Activated CD4-positive, alpha-beta T cell treated with anti-CD3 and anti-CD28 coated beads, Interleukin-2, amount 10 ng/mL, durations not matched to agents 24 days and 14 days (primary cell): ENCODE data around the gene SRF. TPM values are rescaled to one million over a fixed set of nuclear protein-coding genes. Genes with fewer than 3 reads are reported as not detected.

Source experiments
- DNase-seq: peaks from one replicate; pipeline ENCODE4 v3.0.0; 2022
- H3K27ac Mint-ChIP-seq: one replicate; pipeline ENCODE4 v1.8.0; 2022; ENCODE audit warnings: mild to moderate bottlenecking, mixed read lengths
- H3K27me3 Mint-ChIP-seq: one replicate; pipeline ENCODE4 v1.8.0; 2022; ENCODE audit warnings: mixed read lengths
- H3K36me3 Mint-ChIP-seq: one replicate; pipeline ENCODE4 v1.8.0; 2022; ENCODE audit warnings: low read depth, mild to moderate bottlenecking, mixed read lengths
- H3K4me1 Mint-ChIP-seq: one replicate; pipeline ENCODE4 v1.8.0; 2021; ENCODE audit warnings: mixed read lengths
- H3K4me3 Mint-ChIP-seq: one replicate; pipeline ENCODE4 v1.8.0; 2022; ENCODE audit warnings: mild to moderate bottlenecking, moderate library complexity, mixed read lengths
- H3K9me3 Mint-ChIP-seq: one replicate; pipeline ENCODE4 v1.8.0; 2021; ENCODE audit warnings: mixed read lengths
- intact Hi-C: fragments of 100-400 bp; cut with micrococcal nuclease; formaldehyde crosslinking; loops from one replicate; pipeline ENCODE4 v1.15.1; 2023
- total RNA-seq: library from RNA; stranded (reverse); gene quantifications from 2 replicates; pipeline ENCODE4 v1.2.3, GENCODE V29; 2022

The SRF gene
- total RNA-seq, 1 donor from 2014 or later, result 54.3 TPM

DNA sequence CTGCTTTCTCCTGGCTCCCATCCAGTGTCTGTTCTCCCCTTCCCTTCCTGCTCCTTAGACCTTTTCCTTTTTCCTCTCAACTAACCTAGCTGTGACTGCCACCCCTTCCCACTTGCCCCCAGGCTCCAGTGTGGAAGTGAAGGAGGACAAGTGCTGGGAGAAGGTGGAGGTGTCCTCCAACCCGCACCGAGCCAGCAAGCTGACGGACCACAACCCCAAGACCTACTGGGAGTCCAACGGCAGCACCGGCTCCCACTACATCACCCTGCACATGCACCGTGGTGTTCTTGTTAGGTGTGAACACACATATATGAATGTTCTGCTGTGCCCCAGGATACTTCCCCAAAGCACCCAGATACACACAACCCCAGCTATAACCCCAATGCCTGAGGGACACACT is 29.5 kb downstream of the SRF start:
- H3K4me1 Mint-ChIP-seq, result no peaks in the 10 kb centered on the region
- H3K9me3 Mint-ChIP-seq, result no peaks in the 10 kb centered on the region
- H3K27ac Mint-ChIP-seq, result no peak overlapping the region
- H3K4me3 Mint-ChIP-seq, result no peak overlapping the region
- intact Hi-C loops, result no loop called here
- H3K27me3 Mint-ChIP-seq, result no peaks in the 10 kb centered on the region
- DNase-seq, result no peak
- peaks cover 40% of the 10 kb centered on the region for H3K36me3 Mint-ChIP-seq

DNA sequence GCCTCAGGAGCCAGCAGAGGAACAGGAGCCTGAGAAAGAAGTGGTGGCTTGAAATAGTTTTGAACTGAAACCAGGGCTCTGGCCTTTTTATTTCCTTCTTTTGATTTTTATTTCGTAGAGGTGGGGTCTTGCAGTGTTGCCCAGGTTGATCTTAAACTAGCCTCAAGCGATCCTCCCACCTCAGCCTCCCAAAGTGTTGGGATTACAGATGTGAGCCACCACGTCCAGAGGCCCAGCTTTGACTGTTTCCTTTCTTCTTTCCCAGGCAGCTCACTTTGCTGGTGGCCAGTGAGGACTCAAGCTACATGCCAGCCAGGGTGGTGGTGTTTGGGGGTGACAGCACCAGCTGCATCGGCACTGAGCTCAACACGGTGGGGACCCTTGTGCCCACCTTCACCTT is 31.4 kb downstream of the SRF start:
- H3K36me3 Mint-ChIP-seq, result peaks cover 42% of the 10 kb centered on the region
- intact Hi-C loops, result no loop called here
- no peak overlapping the region for H3K4me3 Mint-ChIP-seq
- no peak overlapping the region for H3K27ac Mint-ChIP-seq
- H3K4me1 Mint-ChIP-seq, result no peaks in the 10 kb centered on the region
- no peaks in the 10 kb centered on the region for H3K9me3 Mint-ChIP-seq
- no peak for DNase-seq
- no peaks in the 10 kb centered on the region for H3K27me3 Mint-ChIP-seq

DNA sequence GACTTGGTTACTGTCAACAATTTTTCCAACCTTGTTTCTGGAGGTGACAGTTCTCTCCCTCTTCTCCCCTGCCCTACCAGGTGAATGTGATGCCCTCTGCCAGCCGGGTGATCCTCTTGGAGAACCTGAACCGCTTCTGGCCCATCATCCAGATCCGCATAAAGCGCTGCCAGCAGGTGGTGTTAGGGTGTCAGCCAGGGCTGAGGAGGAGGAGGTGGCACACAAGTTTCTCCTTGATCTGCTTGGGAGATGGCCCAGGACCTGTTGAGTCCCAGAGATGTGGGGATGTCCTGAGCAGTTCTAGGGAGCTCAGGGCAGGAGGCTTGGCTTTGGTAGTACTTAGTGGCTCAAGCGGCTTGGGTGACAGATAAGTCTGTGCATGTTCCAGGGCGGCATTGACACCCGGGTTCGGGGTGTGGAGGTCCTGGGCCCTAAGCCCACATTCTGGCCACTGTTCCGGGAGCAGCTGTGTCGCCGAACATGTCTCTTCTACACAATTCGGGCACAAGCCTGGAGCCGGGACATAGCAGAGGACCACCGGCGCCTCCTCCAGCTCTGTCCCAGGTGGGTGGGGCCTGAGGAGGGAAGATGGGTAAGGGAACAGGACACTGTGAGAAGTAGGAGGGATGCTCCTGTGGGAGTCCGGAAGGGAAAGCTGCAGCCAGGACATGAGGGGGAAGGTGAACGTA is 32.1 kb downstream of the SRF start:
- H3K27ac Mint-ChIP-seq, result no peak overlapping the region
- no peaks in the 10 kb centered on the region for H3K27me3 Mint-ChIP-seq
- H3K9me3 Mint-ChIP-seq, result no peaks in the 10 kb centered on the region
- no peak for DNase-seq
- no peaks in the 10 kb centered on the region for H3K4me1 Mint-ChIP-seq
- H3K36me3 Mint-ChIP-seq, result peaks cover 45% of the 10 kb centered on the region
- intact Hi-C loops, result no loop called here
- no peak overlapping the region for H3K4me3 Mint-ChIP-seq

GRCh38 chr6:43203718-43204095 is 32.6 kb downstream of the SRF start:
- Mint-ChIP-seq H3K27me3 (no peaks in the 10 kb centered on the region), H3K4me3 (no peak overlapping the region), H3K36me3 (peaks cover 45% of the 10 kb centered on the region), H3K4me1 (no peaks in the 10 kb centered on the region), H3K9me3 (no peaks in the 10 kb centered on the region), H3K27ac (no peak overlapping the region)
- DNase-seq, result no peak
- intact Hi-C loops, result no loop called here

DNA sequence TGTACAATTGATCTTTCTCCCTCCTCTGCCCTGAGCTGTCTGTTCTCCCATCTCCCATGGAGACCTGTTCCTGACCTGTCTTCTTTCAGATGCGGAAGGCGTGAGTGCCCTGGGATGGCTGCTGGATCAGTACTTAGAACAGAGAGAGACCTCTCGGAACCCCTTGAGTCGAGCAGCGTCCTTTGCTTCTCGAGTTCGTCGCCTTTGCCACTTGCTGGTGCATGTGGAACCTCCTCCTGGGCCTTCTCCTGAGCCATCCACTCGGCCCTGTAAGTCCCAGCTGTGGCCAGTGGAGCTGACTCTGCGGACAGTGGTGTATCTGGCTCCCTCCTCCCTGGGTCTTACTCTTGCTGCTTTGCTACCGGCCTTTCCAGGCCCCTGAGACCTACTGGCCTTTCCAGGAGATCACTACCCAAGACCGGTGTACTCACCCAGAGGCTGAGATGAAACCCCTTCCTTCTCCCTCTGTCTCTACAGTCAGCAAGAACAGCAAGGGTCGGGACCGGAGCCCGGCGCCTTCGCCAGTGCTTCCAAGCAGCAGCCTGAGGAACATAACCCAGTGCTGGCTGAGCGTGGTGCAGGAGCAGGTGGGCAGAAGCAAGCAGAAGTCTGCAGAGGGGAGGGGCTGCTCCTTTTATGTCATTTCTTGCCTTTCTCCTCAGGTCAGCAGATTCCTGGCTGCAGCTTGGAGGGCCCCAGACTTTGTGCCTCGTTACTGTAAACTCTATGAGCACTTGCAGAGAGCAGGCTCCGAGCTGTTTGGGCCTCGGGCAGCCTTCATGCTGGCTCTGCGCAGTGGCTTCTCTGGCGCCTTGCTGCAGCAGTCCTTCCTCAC is 33.4 kb downstream of the SRF start:
- Mint-ChIP-seq H3K4me3 (no peak overlapping the region), H3K9me3 (no peaks in the 10 kb centered on the region), H3K4me1 (no peaks in the 10 kb centered on the region), H3K27ac (peak overlapping the region; percentile 11), H3K27me3 (no peaks in the 10 kb centered on the region), H3K36me3 (peaks cover 45% of the 10 kb centered on the region)
- DNase-seq, result no peak
- intact Hi-C loops, result no loop called here

- H3K9me3 Mint-ChIP-seq, result no peaks in the 10 kb centered on the region
- peaks cover 33% of the 10 kb centered on the region for H3K36me3 Mint-ChIP-seq
- H3K27me3 Mint-ChIP-seq, result no peaks in the 10 kb centered on the region
- intact Hi-C loops, result no loop called here
- no peak overlapping the region for H3K4me3 Mint-ChIP-seq
- DNase-seq, result no peak
- H3K4me1 Mint-ChIP-seq, result no peaks in the 10 kb centered on the region
- no peak overlapping the region for H3K27ac Mint-ChIP-seq
These were observed 34.8 kb downstream of the SRF start for GRCh38 chr6:43205849-43206248.

- no peaks in the 10 kb centered on the region for H3K9me3 Mint-ChIP-seq
- intact Hi-C loops, result no loop called here
These were observed 36.2 kb downstream of the SRF start for GRCh38 chr6:43207286-43207685.

GRCh38 chr6:43211955-43212354 is 40.9 kb downstream of the SRF start:
- DNase-seq, result no peak
- Mint-ChIP-seq H3K27ac (no peak overlapping the region), H3K9me3 (no peaks in the 10 kb centered on the region), H3K4me3 (no peak overlapping the region), H3K36me3 (peaks cover 23% of the 10 kb centered on the region), H3K27me3 (no peaks in the 10 kb centered on the region), H3K4me1 (no peaks in the 10 kb centered on the region)
- intact Hi-C loops, result no loop called here

More at GRCh38 chr6:43207286-43207685, 36.2 kb downstream of the SRF start:
- Mint-ChIP-seq H3K4me1 (no peaks in the 10 kb centered on the region), H3K27me3 (no peaks in the 10 kb centered on the region), H3K4me3 (no peak overlapping the region), H3K27ac (no peak overlapping the region), H3K36me3 (peaks cover 30% of the 10 kb centered on the region)
- no peak for DNase-seq

DNA sequence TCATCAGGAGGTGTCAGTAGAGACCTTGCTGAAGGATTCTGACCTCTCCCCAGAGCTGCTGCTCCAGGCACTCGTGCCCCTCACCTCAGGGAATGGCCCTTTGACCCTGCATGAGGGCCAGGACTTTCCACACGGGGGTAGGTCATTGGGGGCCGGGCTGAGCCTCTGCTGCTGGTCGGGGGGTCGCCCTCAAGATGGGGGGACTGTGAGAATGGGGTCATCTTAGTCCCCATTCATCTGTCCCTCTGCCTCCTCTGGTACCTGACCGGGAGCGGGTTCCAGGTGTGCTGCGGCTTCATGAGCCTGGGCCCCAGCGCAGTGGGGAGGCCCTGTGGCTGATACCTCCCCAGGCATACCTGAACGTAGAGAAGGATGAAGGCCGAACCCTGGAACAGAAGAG is 42.4 kb downstream of the SRF start:
- H3K27me3 Mint-ChIP-seq, result no peaks in the 10 kb centered on the region

GRCh38 chr6:43215066-43215465 is 44.0 kb downstream of the SRF start:
- no peaks in the 10 kb centered on the region for H3K4me1 Mint-ChIP-seq
- no peak overlapping the region for H3K4me3 Mint-ChIP-seq
- H3K9me3 Mint-ChIP-seq, result no peaks in the 10 kb centered on the region
- DNase-seq, result no peak
- peaks cover 35% of the 10 kb centered on the region for H3K36me3 Mint-ChIP-seq
- H3K27ac Mint-ChIP-seq, result no peak overlapping the region
- intact Hi-C loops, result no loop called here
- no peaks in the 10 kb centered on the region for H3K27me3 Mint-ChIP-seq

More for the DNA sequence above, 42.4 kb downstream of the SRF start:
- no peaks in the 10 kb centered on the region for H3K4me1 Mint-ChIP-seq
- no peaks in the 10 kb centered on the region for H3K9me3 Mint-ChIP-seq
- no peak overlapping the region for H3K4me3 Mint-ChIP-seq
- H3K36me3 Mint-ChIP-seq, result peaks cover 24% of the 10 kb centered on the region
- intact Hi-C loops, result no loop called here
- DNase-seq, result no peak
- H3K27ac Mint-ChIP-seq, result no peak overlapping the region

GRCh38 chr6:43216200-43216599 is 45.1 kb downstream of the SRF start:
- no peaks in the 10 kb centered on the region for H3K9me3 Mint-ChIP-seq
- intact Hi-C loops, result no loop called here
- H3K4me1 Mint-ChIP-seq, result no peaks in the 10 kb centered on the region
- DNase-seq, result no peak
- H3K27ac Mint-ChIP-seq, result no peak overlapping the region
- H3K36me3 Mint-ChIP-seq, result peaks cover 38% of the 10 kb centered on the region
- H3K4me3 Mint-ChIP-seq, result no peak overlapping the region
- no peaks in the 10 kb centered on the region for H3K27me3 Mint-ChIP-seq

DNA sequence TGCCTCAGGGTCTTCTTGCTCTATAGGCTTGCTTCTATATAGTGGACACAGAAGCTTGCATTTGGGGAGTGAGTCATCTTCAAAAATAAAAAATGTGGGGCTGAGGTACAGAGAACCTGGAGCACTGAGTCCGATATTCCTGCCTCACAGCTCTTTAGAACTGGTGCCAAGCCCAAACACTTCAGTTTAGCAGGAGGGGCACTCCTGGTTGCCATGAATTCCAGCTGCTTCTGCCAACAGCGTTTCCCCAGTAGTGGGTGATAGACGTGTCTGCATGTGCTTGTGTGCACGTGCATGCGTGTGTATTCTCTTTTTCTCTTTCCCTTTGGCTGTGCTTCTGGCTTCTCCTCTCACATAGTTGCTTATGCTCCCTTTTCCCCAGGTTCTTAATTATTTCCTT is 46.3 kb downstream of the SRF start:
- no peaks in the 10 kb centered on the region for H3K27me3 Mint-ChIP-seq
- intact Hi-C loops, result no loop called here
- H3K4me1 Mint-ChIP-seq, result peaks cover 6% of the 10 kb centered on the region
- H3K9me3 Mint-ChIP-seq, result no peaks in the 10 kb centered on the region
- peaks cover 42% of the 10 kb centered on the region for H3K36me3 Mint-ChIP-seq
- peak overlapping the region; percentile 6 for H3K27ac Mint-ChIP-seq
- no peak for DNase-seq
- no peak overlapping the region for H3K4me3 Mint-ChIP-seq

DNA sequence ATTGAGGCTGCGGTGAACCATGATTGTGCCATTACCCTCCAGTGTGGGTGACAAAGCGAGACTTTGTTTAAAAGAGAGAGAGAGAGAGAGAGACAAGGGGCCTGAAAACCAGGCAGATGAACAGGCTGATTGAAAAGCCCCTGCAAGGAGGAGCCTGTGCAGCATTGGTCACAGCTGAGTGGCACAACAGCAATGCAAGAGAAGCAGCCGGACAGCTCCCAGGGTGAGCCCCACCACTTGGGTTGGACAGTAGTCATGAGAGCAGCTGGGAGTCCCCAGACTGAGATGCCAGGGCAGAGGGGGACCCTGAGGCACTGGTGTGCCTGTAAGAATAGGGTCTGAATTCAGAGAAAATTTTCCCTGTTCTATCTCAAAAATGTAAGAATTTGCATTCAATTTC is 48.0 kb downstream of the SRF start:
- no peak for DNase-seq
- Mint-ChIP-seq H3K4me3 (no peak overlapping the region), H3K9me3 (no peaks in the 10 kb centered on the region), H3K27me3 (no peaks in the 10 kb centered on the region), H3K4me1 (peaks cover 14% of the 10 kb centered on the region), H3K27ac (no peak overlapping the region), H3K36me3 (peaks cover 52% of the 10 kb centered on the region)
- intact Hi-C loops, result no loop called here

GRCh38 chr6:43219814-43220213 is 48.7 kb downstream of the SRF start:
- Mint-ChIP-seq H3K4me1 (peaks cover 20% of the 10 kb centered on the region), H3K36me3 (peaks cover 57% of the 10 kb centered on the region), H3K27me3 (no peaks in the 10 kb centered on the region), H3K4me3 (no peak overlapping the region), H3K9me3 (no peaks in the 10 kb centered on the region), H3K27ac (peak overlapping the region; percentile 12)
- DNase-seq, result no peak
- intact Hi-C loops, result no loop called here
